Lung (tissue), 12 donors: ENCODE results near the gene LRRC45. TPM values are rescaled to one million over a fixed set of nuclear protein-coding genes. Genes with fewer than 3 reads are reported as not detected.

Experiments
- ATAC-seq: fragments of 200-7000 bp; cut with Tn5 transposase; one replicate; pipeline ENCODE4 v1.9.1; 2020; ENCODE audit warnings: moderate number of reproducible peaks; ENCODE audit not compliant: insufficient read depth, low FRiP score
- DNase-seq, 3 donors: peaks; one replicate each; pipeline ENCODE4 v3.0.0-alpha.2; 2013 to 2017
- H3K27ac ChIP-seq, 2 donors: one replicate each; pipeline ENCODE4 v1.5.1; 2013; ENCODE audit warnings: mild to moderate bottlenecking in 2 of 2, moderate library complexity in 2 of 2, control low read depth in 1 of 2, inconsistent platforms in 1 of 2, low read depth in 1 of 2, low read length in 1 of 2
- H3K27me3 ChIP-seq, 3 donors: one replicate each; pipeline ENCODE4 v1.5.1; 2013; ENCODE audit warnings: low read length in 2 of 3; ENCODE audit not compliant: control insufficient read depth in 3 of 3, insufficient read depth in 3 of 3
- H3K36me3 ChIP-seq, 4 donors: one replicate each; pipeline ENCODE4 v1.5.1; 2013; ENCODE audit warnings: low read length in 4 of 4, mild to moderate bottlenecking in 1 of 4, moderate library complexity in 1 of 4; ENCODE audit not compliant: control insufficient read depth in 4 of 4, insufficient read depth in 4 of 4
- H3K4me1 ChIP-seq, 5 donors: one replicate each; pipeline ENCODE4 v1.5.1; 2013; ENCODE audit warnings: low read length in 5 of 5, mild to moderate bottlenecking in 2 of 5, moderate library complexity in 1 of 5; ENCODE audit not compliant: control insufficient read depth in 5 of 5, insufficient read depth in 5 of 5
- H3K4me3 ChIP-seq: one replicate; pipeline ENCODE4 v1.5.1; 2013; ENCODE audit warnings: mild to moderate bottlenecking, control low read depth, moderate library complexity
- H3K9ac ChIP-seq, 2 donors: one replicate each; pipeline ENCODE4 v1.5.1; 2013; ENCODE audit warnings: low read length in 2 of 2, control low read depth in 1 of 2; ENCODE audit not compliant: insufficient read depth in 1 of 2
- H3K9me3 ChIP-seq, 4 donors: one replicate each; pipeline ENCODE4 v1.5.1; 2013; ENCODE audit warnings: low read length in 3 of 4, mild to moderate bottlenecking in 1 of 4, moderate library complexity in 1 of 4; ENCODE audit not compliant: control insufficient read depth in 4 of 4, insufficient read depth in 3 of 4
- CTCF ChIP-seq: IDR thresholded peaks from 2 replicates; pipeline ENCODE4 v1.5.1; 2012; ENCODE audit warnings: mild to moderate bottlenecking; ENCODE audit errors: control extremely low read depth, extremely low read depth
- WGBS, 2 donors: extraction: QIAGEN DNeasy Blood & Tissue Kit; methylation state at CpG; one replicate each; pipeline ENCODE4 v1.1.7; 2013; 5-methylcytosine and 5-hydroxymethylcytosine counted together
- polyA plus RNA-seq, 2 donors: library from polyadenylated mRNA; stranded (reverse); fragments of 200-250 nt; gene quantifications; one replicate each; pipeline ENCODE4 v1.2.1, GENCODE V29; 2013
- total RNA-seq, 2 donors: library from RNA; depleted of rRNA in 1 of 2; stranded (reverse); fragments of >200 nt in 1 of 2; gene quantifications; one replicate each; pipeline ENCODE4 v1.2.1, GENCODE V29; 2014 to 2021
- donor health status: control.
- donor health status: control.
- donor health status: Bipolar disorder and iron deficiency.
- donor health status: healthy.
- donor health status: DM: yes; HTN: yes; CAD: no.

LRRC45 gene
- total and polyA plus RNA-seq, 4 donors = 12.1 to 26.6 (median 16.5) TPM

DNA sequence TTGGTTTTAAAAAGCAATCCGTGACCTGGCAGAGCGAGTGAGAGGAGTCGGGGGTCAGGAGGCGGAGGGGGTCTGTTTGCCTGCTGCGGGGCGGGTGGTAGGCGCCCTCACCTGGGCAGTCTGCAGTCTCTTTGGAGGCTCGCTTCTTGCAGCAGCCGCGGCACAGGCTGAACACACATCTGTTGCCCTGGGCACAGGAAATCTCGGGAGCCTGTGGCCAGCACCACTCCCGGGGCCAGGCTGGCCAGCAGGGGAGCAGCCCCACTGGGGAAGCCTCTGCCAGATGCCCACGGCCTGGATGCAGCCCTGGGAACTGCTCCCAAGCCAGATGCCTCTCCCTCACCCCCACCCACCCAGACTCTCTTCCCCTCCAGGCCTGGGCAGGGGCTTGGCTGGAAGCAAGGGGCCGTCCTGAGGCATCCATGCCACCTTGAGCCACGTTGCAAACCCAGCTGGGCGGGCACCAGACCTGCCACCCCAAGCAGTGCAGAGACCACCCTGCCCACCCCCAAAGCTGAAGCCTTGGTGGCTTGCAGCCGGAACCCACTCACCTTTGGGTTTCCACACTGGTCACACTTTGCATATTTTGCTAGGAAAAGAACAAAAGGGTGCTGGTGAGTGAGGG is 35.2 kb downstream of the LRRC45 start:
- DNase-seq = no peak
- WGBS, 2 donors = 81 to 92% methylated on average over 17 of the region's 17 CpGs
- Histone ChIP-seq H3K36me3 (peaks cover 5 to 93% (median 19%) of the 10 kb centered on the region in 4 donors), H3K4me1 (peaks cover 0 to 2% (median 0%) of the 10 kb centered on the region in 5 donors), H3K9ac (no peak overlapping the region), H3K4me3 (no peak overlapping the region), H3K27ac (no peak overlapping the region), H3K27me3 (no peaks in the 10 kb centered on the region), H3K9me3 (no peaks in the 10 kb centered on the region)
- no peak for ATAC-seq
- TF ChIP-seq CTCF = no peak

DNA sequence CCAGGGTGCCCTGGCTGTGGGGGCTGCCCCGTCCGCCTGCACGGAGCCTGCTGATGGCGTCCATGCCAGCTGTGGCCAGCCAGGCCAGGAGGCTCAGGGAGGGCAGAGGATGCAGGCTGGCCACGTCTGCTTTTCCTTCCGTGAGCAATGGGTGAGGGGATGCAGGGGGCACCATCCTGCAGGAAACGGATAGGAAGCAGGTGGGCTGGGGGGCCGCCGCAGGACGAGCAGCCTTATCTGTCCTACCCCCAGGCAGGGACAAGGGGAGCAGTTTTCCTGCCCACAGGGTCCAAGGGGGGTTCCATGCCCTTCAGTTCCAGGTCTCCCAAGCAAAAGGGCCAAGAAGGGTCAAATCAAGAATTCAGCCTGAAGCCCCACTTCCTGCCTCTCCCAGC is 35.7 kb downstream of the LRRC45 start:
- Histone ChIP-seq H3K36me3 (peaks cover 5 to 93% (median 19%) of the 10 kb centered on the region in 4 donors), H3K9me3 (no peaks in the 10 kb centered on the region), H3K27me3 (no peaks in the 10 kb centered on the region), H3K4me3 (no peak overlapping the region), H3K9ac (no peak overlapping the region), H3K27ac (no peak overlapping the region), H3K4me1 (no peaks in the 10 kb centered on the region)
- ATAC-seq (no peak), DNase-seq (no peak)
- 77 to 85% methylated on average over 10 of the region's 10 CpGs for WGBS, 2 donors
- no peak for TF ChIP-seq CTCF

DNA sequence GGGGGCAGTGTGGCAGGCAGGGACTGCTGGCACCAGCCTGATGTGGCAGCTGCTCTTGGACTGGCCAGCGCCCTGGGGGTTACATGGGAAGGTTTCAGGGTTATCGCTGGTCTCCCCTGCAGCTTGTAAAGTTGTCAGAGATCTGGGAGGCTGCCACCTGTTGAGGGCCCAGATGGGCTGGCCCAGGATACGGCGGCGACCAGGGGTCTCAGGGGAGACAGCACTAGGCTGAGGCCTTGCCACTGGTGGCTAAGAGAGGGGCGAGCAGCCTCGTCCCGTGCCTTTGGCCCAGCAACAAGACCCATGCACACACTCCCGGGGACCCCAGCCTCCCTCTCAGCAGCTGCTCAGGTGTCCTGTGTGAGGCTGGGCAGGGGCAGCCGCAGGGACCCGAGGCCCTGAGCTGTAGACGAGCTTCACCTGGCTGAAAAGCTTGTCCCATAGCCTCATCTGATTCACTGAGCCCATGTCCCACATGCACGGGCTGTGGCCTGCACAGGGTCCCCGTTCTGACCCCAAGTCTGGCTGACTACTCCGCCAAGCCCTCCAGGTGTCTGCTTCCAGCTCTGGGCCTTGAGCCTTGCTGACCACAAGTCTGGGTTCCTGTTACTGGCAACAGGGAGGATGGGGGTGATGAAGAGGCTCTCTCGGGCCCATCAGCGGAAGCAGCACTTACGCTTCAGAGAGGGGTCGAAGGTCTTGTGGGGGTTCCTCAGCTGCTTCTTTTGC is 36.3 kb downstream of the LRRC45 start:
- ATAC-seq (no peak), DNase-seq (no peak)
- WGBS, 2 donors = 87 to 88% methylated on average over 18 to 19 of the region's 19 CpGs
- Histone ChIP-seq H3K27ac (no peak overlapping the region), H3K9ac (no peak overlapping the region), H3K4me1 (peaks cover 0 to 4% (median 3%) of the 10 kb centered on the region in 5 donors), H3K27me3 (no peaks in the 10 kb centered on the region), H3K4me3 (no peak overlapping the region), H3K9me3 (no peaks in the 10 kb centered on the region), H3K36me3 (peaks cover 5 to 92% (median 19%) of the 10 kb centered on the region in 4 donors)
- no peak for TF ChIP-seq CTCF
